ENCODE measurements around the gene DYNC1LI2. TPM values are rescaled to one million over a fixed set of nuclear protein-coding genes. Genes with fewer than 3 reads are reported as not detected.

Gene DYNC1LI2
- total RNA-seq, 4 donors from 2014 or later, result 167 to 337 (median 206) TPM

- no peaks in the 10 kb centered on the region for H3K27me3 ChIP-seq
- no peak overlapping the region for H3K27ac ChIP-seq
- TF ChIP-seq CTCF (IDR thresholded peaks at IDR 0.05), result no peak
- DNase-seq, result peak in 1 of 3 donors; percentile 31
- no peaks in the 10 kb centered on the region for H3K9me3 ChIP-seq
- no peak overlapping the region for H3K4me3 ChIP-seq
- no peaks in the 10 kb centered on the region for H3K36me3 ChIP-seq
- H3K4me1 ChIP-seq, result peaks cover 0 to 16% (median 4%) of the 10 kb centered on the region in 4 donors
Observed at GRCh38 chr16:66698046-66698445, 53.4 kb downstream of the DYNC1LI2 start.

- peak within 1 kb of the TSS; percentile 66 to 98 (median 86) for H3K27ac ChIP-seq
- H3K9me3 ChIP-seq, result no peaks in the 10 kb centered on the region
- H3K27me3 ChIP-seq, result no peaks in the 10 kb centered on the region
- peaks cover 0 to 16% (median 4%) of the 10 kb centered on the region in 4 donors for H3K4me1 ChIP-seq
- H3K4me3 ChIP-seq, result peak within 1 kb of the TSS; percentile 63 to 97 (median 81)
- no peaks in the 10 kb centered on the region for H3K36me3 ChIP-seq
- peak; percentile 75 to 91 (median 90) for DNase-seq
- TF ChIP-seq POLR2A (IDR thresholded peaks at IDR 0.05) (peak; percentile 35 to 38), CTCF (IDR thresholded peaks at IDR 0.05) (peak in 3 of 6 experiments; percentile 22 to 43 (median 40))
Observed at GRCh38 chr16:66696669-66697630, 54.5 kb downstream of the DYNC1LI2 start, which contains the start of gene CMTM4. TSS of gene CMTM4 (minus strand) at chr16:66696743. CDS start at chr16:66696525, 218 bp downstream.

- DNase-seq, result peak in 2 of 3 donors; percentile 68 to 86
- H3K27me3 ChIP-seq, result no peaks in the 10 kb centered on the region
- TF ChIP-seq CTCF (IDR thresholded peaks at IDR 0.05), result no peak
- TF ChIP-seq POLR2A (IDR thresholded peaks at IDR 0.05), result peak; percentile 25 to 41
- H3K27ac ChIP-seq, result peak overlapping the region; percentile 66 to 98 (median 82)
- no peaks in the 10 kb centered on the region for H3K36me3 ChIP-seq
- H3K4me3 ChIP-seq, result peak overlapping the region; percentile 63 to 91 (median 81)
- H3K9me3 ChIP-seq, result no peaks in the 10 kb centered on the region
- peaks cover 0 to 16% (median 4%) of the 10 kb centered on the region in 4 donors for H3K4me1 ChIP-seq
Observed at GRCh38 chr16:66695935-66696668, 55.3 kb downstream of the DYNC1LI2 start.

- H3K9me3 ChIP-seq, result no peaks in the 10 kb centered on the region
- peaks cover 0 to 16% (median 4%) of the 10 kb centered on the region in 4 donors for H3K4me1 ChIP-seq
- TF ChIP-seq CTCF (IDR thresholded peaks at IDR 0.05) (no peak), POLR2A (IDR thresholded peaks at IDR 0.05) (no peak)
- H3K27ac ChIP-seq, result peak overlapping the region in 3 of 4 donors; percentile 76 to 98 (median 89)
- H3K27me3 ChIP-seq, result no peaks in the 10 kb centered on the region
- no peak for DNase-seq
- peak overlapping the region; percentile 63 to 91 (median 81) for H3K4me3 ChIP-seq
- no peaks in the 10 kb centered on the region for H3K36me3 ChIP-seq
Observed at GRCh38 chr16:66695471-66695934, 55.9 kb downstream of the DYNC1LI2 start.

- Histone ChIP-seq H3K36me3 (no peaks in the 10 kb centered on the region), H3K27me3 (no peaks in the 10 kb centered on the region), H3K9me3 (no peaks in the 10 kb centered on the region), H3K4me1 (peaks cover 0 to 16% (median 6%) of the 10 kb centered on the region in 4 donors), H3K27ac (no peak overlapping the region), H3K4me3 (no peak overlapping the region)
- TF ChIP-seq CTCF (IDR thresholded peaks at IDR 0.05) (no peak), POLR2A (IDR thresholded peaks at IDR 0.05) (no peak)
- no peak for DNase-seq
Observed at GRCh38 chr16:66693149-66693548, 58.3 kb downstream of the DYNC1LI2 start.
